Measurements from ENCODE around the gene ZNF541. TPM values are rescaled to one million over a fixed set of nuclear protein-coding genes. Genes with fewer than 3 reads are reported as not detected.

ZNF541 gene
- total RNA-seq = not detected
- not detected for polyA plus RNA-seq (2013, experiment 1 of 2)
- not detected for polyA plus RNA-seq (2013, experiment 2 of 2)
- long read RNA-seq, experiment 1 = 0 reads
- long read RNA-seq, experiment 2 = 0 reads
- long read RNA-seq, experiment 3, partial matches to known transcripts = 0 of 1 reads
- long read RNA-seq, experiment 3, other reads (novel, unspliced or antisense) = 1 of 1 reads
- long read RNA-seq, experiment 4 = 0 reads

GRCh38 chr19:47573071-47574026 is at the start of gene ZNF541:
ZNF541 (minus strand) TSS chr19:47573148; CDS start chr19:47555856, 17,292 bp downstream.
- H3K27ac ChIP-seq (ENCODE audit: low read depth, low read length) = no peak within 1 kb of the TSS
- H3K27ac Mint-ChIP-seq = no peak within 1 kb of the TSS
- H3K4me1 ChIP-seq (ENCODE audit: control insufficient read depth, insufficient read depth, low read length) = no peaks in the 10 kb centered on the region
- H3K36me3 ChIP-seq (ENCODE audit: control insufficient read depth, insufficient read depth, low read length) = no peaks in the 10 kb centered on the region
- WGBS, 2 experiments (ENCODE audit: insufficient coverage in 1 of 2, insufficient read length in 1 of 2) = 97 to 98% methylated on average over 66 to 89 of the region's 89 CpGs
- H3K9me3 Mint-ChIP-seq = no peaks in the 10 kb centered on the region
- no peak within 1 kb of the TSS for H3K4me3 Mint-ChIP-seq
- DNase-seq = no peak
- no peak within 1 kb of the TSS for H3K4me3 ChIP-seq (ENCODE audit: low read length)
- H3K27me3 ChIP-seq (ENCODE audit: control insufficient read depth, insufficient read depth, low read length, poor library complexity, severe bottlenecking) = no peaks in the 10 kb centered on the region
- no peak for TF ChIP-seq CTCF (conservative IDR thresholded peaks at IDR 0.05)
- H3K4me1 Mint-ChIP-seq = no peaks in the 10 kb centered on the region
- H3K36me3 Mint-ChIP-seq (ENCODE audit: low read depth) = no peaks in the 10 kb centered on the region
- H3K9me3 ChIP-seq (ENCODE audit: control insufficient read depth, low read length) = no peaks in the 10 kb centered on the region
- H3K27me3 Mint-ChIP-seq (ENCODE audit: insufficient read depth) = no peaks in the 10 kb centered on the region
- H3K9ac ChIP-seq (ENCODE audit: extremely low read depth, low read length, poor library complexity, severe bottlenecking) = no peak within 1 kb of the TSS

- Histone ChIP-seq H3K27me3 (ENCODE audit: control insufficient read depth, insufficient read depth, low read length, poor library complexity, severe bottlenecking) (no peaks in the 10 kb centered on the region), H3K4me3 (ENCODE audit: low read length) (no peak overlapping the region), H3K27ac (ENCODE audit: low read depth, low read length) (peak overlapping the region; percentile 30), H3K4me1 (ENCODE audit: control insufficient read depth, insufficient read depth, low read length) (peaks cover 5% of the 10 kb centered on the region), H3K9me3 (ENCODE audit: control insufficient read depth, low read length) (no peaks in the 10 kb centered on the region), H3K36me3 (ENCODE audit: control insufficient read depth, insufficient read depth, low read length) (peaks cover 31% of the 10 kb centered on the region), H3K9ac (ENCODE audit: extremely low read depth, low read length, poor library complexity, severe bottlenecking) (no peak overlapping the region)
- Mint-ChIP-seq H3K36me3 (ENCODE audit: low read depth) (peaks cover 23% of the 10 kb centered on the region), H3K27me3 (ENCODE audit: insufficient read depth) (no peaks in the 10 kb centered on the region), H3K4me3 (no peak overlapping the region), H3K27ac (peak overlapping the region; percentile 92), H3K9me3 (no peaks in the 10 kb centered on the region), H3K4me1 (peaks cover 37% of the 10 kb centered on the region)
- no peak for TF ChIP-seq CTCF (conservative IDR thresholded peaks at IDR 0.05)
- WGBS, 2 experiments (ENCODE audit: insufficient coverage in 1 of 2, insufficient read length in 1 of 2) = 54 to 88% methylated on average over 1 to 6 of the region's 6 CpGs
- peak; percentile 91 for DNase-seq
Measured at GRCh38 chr19:47619763-47620162, 46.8 kb upstream of the ZNF541 start.

GRCh38 chr19:47618771-47619170 is 45.8 kb upstream of the ZNF541 start:
- no peaks in the 10 kb centered on the region for H3K27me3 Mint-ChIP-seq (ENCODE audit: insufficient read depth)
- H3K4me1 Mint-ChIP-seq = peaks cover 37% of the 10 kb centered on the region
- H3K36me3 ChIP-seq (ENCODE audit: control insufficient read depth, insufficient read depth, low read length) = peaks cover 32% of the 10 kb centered on the region
- peaks cover under 1% of the 10 kb centered on the region for H3K4me1 ChIP-seq (ENCODE audit: control insufficient read depth, insufficient read depth, low read length)
- H3K9me3 ChIP-seq (ENCODE audit: control insufficient read depth, low read length) = no peaks in the 10 kb centered on the region
- WGBS, 2 experiments (ENCODE audit: insufficient coverage in 1 of 2, insufficient read length in 1 of 2) = 96 to 99% methylated on average over 10 to 11 of the region's 14 CpGs
- no peaks in the 10 kb centered on the region for H3K9me3 Mint-ChIP-seq
- no peak overlapping the region for H3K4me3 ChIP-seq (ENCODE audit: low read length)
- TF ChIP-seq CTCF (conservative IDR thresholded peaks at IDR 0.05) = no peak
- peaks cover 24% of the 10 kb centered on the region for H3K36me3 Mint-ChIP-seq (ENCODE audit: low read depth)
- H3K4me3 Mint-ChIP-seq = no peak overlapping the region
- no peak overlapping the region for H3K9ac ChIP-seq (ENCODE audit: extremely low read depth, low read length, poor library complexity, severe bottlenecking)
- H3K27me3 ChIP-seq (ENCODE audit: control insufficient read depth, insufficient read depth, low read length, poor library complexity, severe bottlenecking) = no peaks in the 10 kb centered on the region
- no peak overlapping the region for H3K27ac Mint-ChIP-seq
- no peak overlapping the region for H3K27ac ChIP-seq (ENCODE audit: low read depth, low read length)
- no peak for DNase-seq
